ENCODE data around the gene SLC22A14.

- TF ChIP-seq CTCF (IDR thresholded peaks at IDR 0.05 in 2 of 3, conservative IDR thresholded peaks at IDR 0.05 in 1 of 3; ENCODE audit: borderline replicate concordance in 1 of 3, insufficient read depth in 1 of 3, low read depth in 2 of 3, low read length in 2 of 3) (no peak), SIN3A (IDR thresholded peaks at IDR 0.05; ENCODE audit: low read depth) (no peak), YY1 (IDR thresholded peaks at IDR 0.05; ENCODE audit: extremely low read depth, insufficient replicate concordance, low read depth, low read length) (no peak), POLR2A (IDR thresholded peaks at IDR 0.05; ENCODE audit: borderline replicate concordance, extremely low read depth, insufficient read depth, insufficient read length) (no peak), ZFX (IDR thresholded peaks at IDR 0.05) (no peak), RAD21 (IDR thresholded peaks at IDR 0.05; ENCODE audit: low read depth) (no peak), CBX3 (IDR thresholded peaks at IDR 0.05; ENCODE audit: low read depth) (no peak), POLR2AphosphoS5 (IDR thresholded peaks at IDR 0.05; ENCODE audit: low read depth, low read length) (no peak), EZH2 (IDR thresholded peaks at IDR 0.05) (no peak), JUND (IDR thresholded peaks at IDR 0.05) (no peak), SRF (IDR thresholded peaks at IDR 0.05; ENCODE audit: low read depth) (no peak)
These were observed 50.1 kb downstream of the SLC22A14 start for GRCh38 chr3:38332201-38332600.
